Dendritic cell treated with granulocyte-macrophage colony-stimulating factor and Interleukin-4, amounts not matched to agents 40 ng/mL and 50 ng/mL, for 4 days (primary cell): ENCODE data around the gene C17orf107.
A peak's percentile ranks its signal among the peaks of the same experiment; 100 is the strongest.
"Not testable (repeated sequence)": the region's sequence is repeated elsewhere in the genome, so short reads cannot be mapped to it uniquely, and the experiment has no call there.

Experiments
- H3K27ac Mint-ChIP-seq: one replicate; pipeline ENCODE4 v1.8.0; 2022; ENCODE audit warnings: mild to moderate bottlenecking, mixed read lengths
- H3K27me3 Mint-ChIP-seq: one replicate; pipeline ENCODE4 v1.8.0; 2022; ENCODE audit warnings: mild to moderate bottlenecking, mixed read lengths
- H3K36me3 Mint-ChIP-seq: one replicate; pipeline ENCODE4 v1.8.0; 2022; ENCODE audit warnings: low read depth, mixed read lengths
- H3K4me1 Mint-ChIP-seq: one replicate; pipeline ENCODE4 v1.8.0; 2022; ENCODE audit warnings: low read depth, mixed read lengths
- H3K4me3 Mint-ChIP-seq: one replicate; pipeline ENCODE4 v1.8.0; 2022; ENCODE audit warnings: mild to moderate bottlenecking, moderate library complexity, mixed read lengths
- H3K9me3 Mint-ChIP-seq: one replicate; pipeline ENCODE4 v1.8.0; 2022; ENCODE audit warnings: mixed read lengths
- intact Hi-C: fragments of 100-400 bp; cut with micrococcal nuclease; formaldehyde crosslinking; loops from one replicate; pipeline ENCODE4 v1.15.0; 2022

The C17orf107 gene

GRCh38 chr17:4900231-4901107, 1.1 kb downstream of the C17orf107 start:
- H3K4me1 Mint-ChIP-seq = peaks cover 76% of the 10 kb centered on the region
- H3K36me3 Mint-ChIP-seq = peaks cover 26% of the 10 kb centered on the region
- intact Hi-C loops = no loop called here
- H3K9me3 Mint-ChIP-seq = no peaks in the 10 kb centered on the region
- peak overlapping the region; percentile 82 for H3K27ac Mint-ChIP-seq
- peaks cover 40% of the 10 kb centered on the region for H3K27me3 Mint-ChIP-seq
- peak overlapping the region; percentile 68 for H3K4me3 Mint-ChIP-seq

DNA sequence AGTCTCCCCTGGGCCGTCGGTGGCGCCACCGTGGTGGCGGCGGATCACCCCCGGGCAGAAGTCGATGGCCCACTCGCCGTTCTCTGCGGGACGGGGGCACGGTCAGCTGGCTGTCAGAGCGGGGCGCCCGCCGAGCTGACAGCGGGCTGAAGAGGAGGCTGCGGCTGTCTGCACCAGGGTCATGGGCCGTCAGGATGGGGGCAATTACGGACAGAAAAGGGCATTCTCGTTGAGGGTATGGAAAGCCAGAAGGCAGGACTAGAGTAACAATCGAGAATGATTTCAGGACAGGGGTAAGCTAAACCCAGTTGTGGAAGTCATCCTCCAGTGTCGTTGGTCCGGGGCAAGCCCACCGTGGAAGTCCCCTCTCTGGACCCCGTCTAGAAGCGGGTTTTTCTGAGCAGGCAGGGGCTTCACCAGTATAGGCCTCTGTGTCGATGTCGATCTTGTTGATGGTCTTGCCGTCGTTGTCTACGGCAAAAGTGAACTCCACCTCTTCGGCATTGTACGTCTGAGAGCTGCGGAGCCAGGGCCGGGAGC, 1.8 kb downstream of the C17orf107 start:
- peak overlapping the region; percentile 82 for H3K27ac Mint-ChIP-seq
- H3K36me3 Mint-ChIP-seq = peaks cover 19% of the 10 kb centered on the region
- peak overlapping the region; percentile 68 for H3K4me3 Mint-ChIP-seq
- intact Hi-C loops = no loop called here
- H3K27me3 Mint-ChIP-seq = peaks cover 44% of the 10 kb centered on the region
- peaks cover 68% of the 10 kb centered on the region for H3K4me1 Mint-ChIP-seq
- H3K9me3 Mint-ChIP-seq = no peaks in the 10 kb centered on the region

DNA sequence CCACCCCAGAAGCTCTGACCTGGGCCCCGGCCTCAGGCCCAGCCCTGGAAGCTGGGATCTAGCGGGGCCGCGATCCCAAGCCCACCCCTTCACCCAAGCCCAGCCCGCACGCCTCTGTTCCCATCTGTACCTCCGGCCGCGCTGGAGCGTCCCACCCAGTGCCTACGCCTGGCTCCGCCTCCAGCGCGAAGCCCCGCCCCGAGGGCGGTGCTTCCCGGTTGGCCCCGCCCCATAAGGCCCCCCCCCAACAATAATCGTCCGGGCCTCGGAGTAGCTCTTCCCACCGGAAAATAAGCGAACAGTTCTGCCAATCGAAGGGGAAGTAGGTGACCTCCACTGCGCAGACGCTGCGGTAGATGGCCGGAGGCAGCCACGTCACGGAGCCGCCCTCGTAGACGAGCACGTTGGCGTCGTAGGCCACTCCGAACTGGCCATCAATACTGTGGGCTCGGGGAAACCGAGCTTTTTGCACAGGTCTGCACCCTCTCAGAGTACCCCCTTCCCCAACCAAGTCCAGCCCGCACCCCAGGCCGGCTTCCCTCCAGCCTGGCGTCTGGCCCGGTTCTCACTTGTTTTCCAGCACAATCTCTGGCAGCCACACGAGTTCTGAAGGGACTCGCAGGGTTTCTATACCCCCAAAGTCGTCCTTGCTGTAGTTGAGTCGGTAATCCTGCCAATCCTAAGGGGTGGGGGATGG, 2.5 kb downstream of the C17orf107 start:
- no peaks in the 10 kb centered on the region for H3K9me3 Mint-ChIP-seq
- H3K36me3 Mint-ChIP-seq = peaks cover 13% of the 10 kb centered on the region
- H3K4me1 Mint-ChIP-seq = peaks cover 62% of the 10 kb centered on the region
- H3K27me3 Mint-ChIP-seq = peaks cover 45% of the 10 kb centered on the region
- intact Hi-C loops = no loop called here
- peak overlapping the region; percentile 68 for H3K4me3 Mint-ChIP-seq
- H3K27ac Mint-ChIP-seq = peak overlapping the region; percentile 82

DNA sequence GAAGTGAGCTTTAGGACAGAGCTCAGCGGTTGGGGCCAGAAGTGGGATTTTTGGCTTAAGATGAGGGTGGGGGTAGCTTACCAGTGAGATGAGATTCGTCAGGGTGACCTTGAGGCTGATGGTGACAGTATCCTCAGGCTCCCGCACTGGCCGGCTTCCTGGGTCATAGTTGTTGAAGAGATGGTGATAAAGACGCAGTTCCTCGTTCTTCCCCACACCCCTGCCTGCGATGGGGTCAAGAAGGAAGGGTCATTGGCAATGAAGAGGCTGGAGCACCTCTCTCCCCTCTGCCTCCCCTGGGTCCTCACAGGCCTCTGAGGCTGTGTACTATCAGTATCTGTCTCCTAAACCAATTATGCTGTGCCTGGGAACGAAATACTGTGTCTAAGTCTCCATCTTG, 3.2 kb downstream of the C17orf107 start:
- no peak overlapping the region for H3K4me3 Mint-ChIP-seq
- peaks cover 6% of the 10 kb centered on the region for H3K36me3 Mint-ChIP-seq
- peaks cover 47% of the 10 kb centered on the region for H3K27me3 Mint-ChIP-seq
- peaks cover 55% of the 10 kb centered on the region for H3K4me1 Mint-ChIP-seq
- intact Hi-C loops = no loop called here
- no peaks in the 10 kb centered on the region for H3K9me3 Mint-ChIP-seq
- H3K27ac Mint-ChIP-seq = peak overlapping the region; percentile 82

GRCh38 chr17:4903051-4903818, 3.9 kb downstream of the C17orf107 start, which contains the start of gene CHRNE:
CHRNE (minus strand) TSS chr17:4903098; CDS start chr17:4903063, 35 bp downstream.
- H3K9me3 Mint-ChIP-seq = no peaks in the 10 kb centered on the region
- peak within 1 kb of the TSS; percentile 82 for H3K27ac Mint-ChIP-seq
- no peak within 1 kb of the TSS for H3K4me3 Mint-ChIP-seq
- intact Hi-C loops = no loop called here
- H3K36me3 Mint-ChIP-seq = no peaks in the 10 kb centered on the region
- peaks cover 47% of the 10 kb centered on the region for H3K27me3 Mint-ChIP-seq
- peaks cover 48% of the 10 kb centered on the region for H3K4me1 Mint-ChIP-seq

- intact Hi-C loops = loop anchor here (5.0 kb wide), 1 partner anchor 41 kb away; the partner anchor contains the start of gene PFN1
- not testable (repeated sequence) for H3K27ac Mint-ChIP-seq
These were observed 7.3 kb downstream of the C17orf107 start for GRCh38 chr17:4906642-4907041.

GRCh38 chr17:4908301-4908700, 9.0 kb downstream of the C17orf107 start:
- no peaks in the 10 kb centered on the region for H3K9me3 Mint-ChIP-seq
- no peaks in the 10 kb centered on the region for H3K36me3 Mint-ChIP-seq
- H3K27me3 Mint-ChIP-seq = peaks cover 22% of the 10 kb centered on the region
- intact Hi-C loops = loop anchor here (5.0 kb wide), 1 partner anchor 39 kb away; the partner anchor contains the start of gene PFN1
- H3K4me3 Mint-ChIP-seq = no peak overlapping the region
- no peak overlapping the region for H3K27ac Mint-ChIP-seq
- peaks cover 4% of the 10 kb centered on the region for H3K4me1 Mint-ChIP-seq

More at GRCh38 chr17:4906642-4907041, 7.3 kb downstream of the C17orf107 start:
- Mint-ChIP-seq H3K27me3 (peaks cover 30% of the 10 kb centered on the region), H3K4me1 (peaks cover 18% of the 10 kb centered on the region)
- not testable (repeated sequence) for H3K9me3 Mint-ChIP-seq, H3K36me3 Mint-ChIP-seq, H3K4me3 Mint-ChIP-seq

- intact Hi-C loops = loop anchor here (1.0 to 5.0 kb wide), 3 partner anchors 38 to 153 kb away; partner anchors contain the start of genes PFN1 and SPAG7
- Mint-ChIP-seq H3K4me1 (no peaks in the 10 kb centered on the region), H3K36me3 (no peaks in the 10 kb centered on the region), H3K9me3 (no peaks in the 10 kb centered on the region), H3K27ac (no peak overlapping the region), H3K4me3 (no peak overlapping the region), H3K27me3 (peaks cover 20% of the 10 kb centered on the region)
These were observed 9.6 kb downstream of the C17orf107 start for GRCh38 chr17:4908711-4909496.

DNA sequence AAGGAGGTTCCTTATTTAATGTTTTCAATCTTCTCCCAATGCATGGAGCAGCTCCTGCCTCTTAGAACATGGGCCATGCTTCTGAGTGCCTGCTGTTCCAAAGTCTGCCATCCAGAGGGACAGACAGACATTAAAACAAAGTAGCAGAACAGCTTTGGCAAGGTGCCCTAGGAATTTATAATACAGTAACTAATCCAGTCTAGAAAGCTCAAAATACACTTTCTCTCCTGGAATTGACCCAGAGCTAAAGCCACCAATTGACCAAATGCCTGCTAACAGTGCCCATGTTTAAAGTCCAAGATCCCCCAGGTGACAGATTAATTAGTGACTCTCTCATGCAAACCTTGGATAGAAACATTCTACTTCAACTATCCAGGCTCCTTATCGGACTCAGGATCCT, 14.7 kb downstream of the C17orf107 start:
- intact Hi-C loops = no loop called here
- Mint-ChIP-seq H3K4me3 (no peak overlapping the region), H3K36me3 (no peaks in the 10 kb centered on the region), H3K27me3 (peaks cover 7% of the 10 kb centered on the region), H3K9me3 (no peaks in the 10 kb centered on the region), H3K27ac (no peak overlapping the region), H3K4me1 (no peaks in the 10 kb centered on the region)

- not testable (repeated sequence) for H3K36me3 Mint-ChIP-seq
These were observed 15.2 kb downstream of the C17orf107 start for GRCh38 chr17:4914551-4914950.

GRCh38 chr17:4919511-4920047, 20.2 kb downstream of the C17orf107 start:
- Mint-ChIP-seq H3K36me3 (no peaks in the 10 kb centered on the region), H3K27ac (peak overlapping the region; percentile 67), H3K4me1 (peaks cover 18% of the 10 kb centered on the region), H3K9me3 (no peaks in the 10 kb centered on the region), H3K4me3 (no peak overlapping the region), H3K27me3 (no peaks in the 10 kb centered on the region)
- intact Hi-C loops = no loop called here

More at GRCh38 chr17:4914551-4914950, 15.2 kb downstream of the C17orf107 start:
- H3K4me1 Mint-ChIP-seq, intact Hi-C loops, H3K4me3 Mint-ChIP-seq, H3K27ac Mint-ChIP-seq, H3K27me3 Mint-ChIP-seq, H3K9me3 Mint-ChIP-seq: not testable (repeated sequence)

GRCh38 chr17:4920351-4921048, 21.2 kb downstream of the C17orf107 start:
- Mint-ChIP-seq H3K9me3 (no peaks in the 10 kb centered on the region), H3K27me3 (no peaks in the 10 kb centered on the region), H3K4me1 (peaks cover 18% of the 10 kb centered on the region), H3K36me3 (no peaks in the 10 kb centered on the region), H3K4me3 (no peak overlapping the region), H3K27ac (peak overlapping the region; percentile 67)
- intact Hi-C loops = no loop called here
